NCI-H1417 (cell line): ENCODE data around the gene IL10RB.

ENCODE experiments used
- DNase-seq, 3 experiments: peaks; one replicate each; lab custom pipeline; 2025; lab: John Stamatoyannopoulos, UW

The IL10RB gene

GRCh38 chr21:33266789-33267135 is 595 bp downstream of the IL10RB start:
- DNase-seq: no peak

- no peak for DNase-seq
Observed at GRCh38 chr21:33267250-33267649, 1.1 kb downstream of the IL10RB start.

GRCh38 chr21:33268393-33268736 is 2.2 kb downstream of the IL10RB start:
- peak in 1 of 3 experiments; percentile 24 for DNase-seq

GRCh38 chr21:33268737-33269441 is 2.7 kb downstream of the IL10RB start:
- peak; percentile 83 to 97 (median 89) for DNase-seq

- DNase-seq: no peak
Observed at GRCh38 chr21:33270986-33271385, 4.8 kb downstream of the IL10RB start.

GRCh38 chr21:33273044-33273443 is 6.9 kb downstream of the IL10RB start:
- no peak for DNase-seq

- no peak for DNase-seq
Observed at GRCh38 chr21:33278721-33279120, 12.6 kb downstream of the IL10RB start.

- DNase-seq: no peak
Observed at GRCh38 chr21:33279330-33279820, 13.2 kb downstream of the IL10RB start.

GRCh38 chr21:33281096-33281652 is 15.0 kb downstream of the IL10RB start:
- DNase-seq: no peak

- no peak for DNase-seq
Observed at GRCh38 chr21:33283203-33283602, 17.0 kb downstream of the IL10RB start.

- no peak for DNase-seq
Observed at GRCh38 chr21:33286076-33286475, 19.9 kb downstream of the IL10RB start.

- no peak for DNase-seq
Observed at GRCh38 chr21:33286600-33287456, 20.7 kb downstream of the IL10RB start.

- DNase-seq: no peak
Observed at GRCh38 chr21:33289199-33289819, 23.1 kb downstream of the IL10RB start.

GRCh38 chr21:33290441-33290840 is 24.3 kb downstream of the IL10RB start:
- peak in 1 of 3 experiments; percentile 8 for DNase-seq

GRCh38 chr21:33291686-33292085 is 25.5 kb downstream of the IL10RB start:
- DNase-seq: no peak

GRCh38 chr21:33292724-33293123 is 26.6 kb downstream of the IL10RB start:
- no peak for DNase-seq

GRCh38 chr21:33293136-33293535 is 27.0 kb downstream of the IL10RB start:
- no peak for DNase-seq

- DNase-seq: no peak
Observed at GRCh38 chr21:33293811-33294216, 27.6 kb downstream of the IL10RB start.

GRCh38 chr21:33296156-33296555 is 30.0 kb downstream of the IL10RB start:
- no peak for DNase-seq

- DNase-seq: no peak
Observed at GRCh38 chr21:33299181-33299752, 33.1 kb downstream of the IL10RB start.

GRCh38 chr21:33300701-33301631 is 34.8 kb downstream of the IL10RB start:
- peak in 2 of 3 experiments; percentile 55 to 72 for DNase-seq
